ENCODE results near the gene KDM2A.

GRCh38 chr11:67248653-67249052 lies 129.6 kb downstream of the KDM2A start:
- no peak for TF ChIP-seq EZH2 (IDR thresholded peaks at IDR 0.05; ENCODE audit: borderline replicate concordance, low read depth, low read length, poor library complexity, severe bottlenecking)
- no peak for TF ChIP-seq CTCF (conservative IDR thresholded peaks at IDR 0.05; ENCODE audit: low read depth, low read length)
